Hepatocyte (in vitro differentiated cells): ENCODE results near the gene KLHL17. TPM values are rescaled to one million over a fixed set of nuclear protein-coding genes. Genes with fewer than 3 reads are reported as not detected.

ENCODE experiments used
- DNase-seq: peaks from one replicate; pipeline ENCODE4 v3.0.0-alpha.2; 2016; ENCODE audit warnings: low spot score
- H2AFZ ChIP-seq: fragments of 200-600 bp; sonication (generic); 2 replicates; pipeline ENCODE4 v1.6.0; 2016; ENCODE audit warnings: antibody characterized with exemption, mild to moderate bottlenecking
- H3K27ac ChIP-seq: fragments of 200-600 bp; sonication (generic); 2 replicates; pipeline ENCODE4 v1.5.1; 2016; ENCODE audit warnings: mild to moderate bottlenecking
- H3K27me3 ChIP-seq: fragments of 200-600 bp; sonication (generic); 2 replicates; pipeline ENCODE4 v1.6.1; 2016
- H3K36me3 ChIP-seq: fragments of 200-600 bp; sonication (generic); replicated peaks from 2 replicates; pipeline ENCODE4 v1.5.1; 2016; ENCODE audit warnings: low read depth; ENCODE audit not compliant: insufficient read depth
- H3K4me1 ChIP-seq: fragments of 200-600 bp; sonication (generic); 2 replicates; pipeline ENCODE4 v1.5.1; 2016; ENCODE audit warnings: mild to moderate bottlenecking, moderate library complexity; ENCODE audit not compliant: insufficient read depth
- H3K4me2 ChIP-seq: fragments of 200-600 bp; sonication (generic); 2 replicates; pipeline ENCODE4 v1.6.0; 2016
- H3K4me3 ChIP-seq: fragments of 200-600 bp; sonication (generic); 2 replicates; pipeline ENCODE4 v1.5.1; 2016; ENCODE audit warnings: mild to moderate bottlenecking
- H3K79me2 ChIP-seq: fragments of 200-600 bp; sonication (generic); 2 replicates; pipeline ENCODE4 v1.6.0; 2017; ENCODE audit warnings: mild to moderate bottlenecking
- H3K9me2 ChIP-seq: fragments of 200-600 bp; sonication (generic); replicated peaks from 2 replicates; pipeline ENCODE4 v1.6.0; 2017; ENCODE audit warnings: mild to moderate bottlenecking; ENCODE audit not compliant: insufficient read depth
- H3K9me3 ChIP-seq: fragments of 200-600 bp; sonication (generic); 2 replicates; pipeline ENCODE4 v1.5.1; 2016; ENCODE audit warnings: low read depth, mild to moderate bottlenecking
- H4K20me1 ChIP-seq: fragments of 200-600 bp; sonication (generic); 2 replicates; pipeline ENCODE4 v1.6.0; 2016; ENCODE audit warnings: mild to moderate bottlenecking; ENCODE audit not compliant: insufficient read depth, poor library complexity, severe bottlenecking
- CTCF ChIP-seq: fragments of 200-600 bp; sonication (generic); IDR thresholded peaks from 2 replicates; pipeline ENCODE4 v1.5.1; 2016; ENCODE audit warnings: antibody characterized with exemption, mild to moderate bottlenecking; ENCODE audit not compliant: poor library complexity
- EZH2 ChIP-seq: fragments of 200-600 bp; sonication (generic); IDR thresholded peaks from 2 replicates; pipeline ENCODE4 v1.6.1; 2016; ENCODE audit warnings: antibody characterized with exemption, mild to moderate bottlenecking, borderline replicate concordance
- EZH2phosphoT487 ChIP-seq: fragments of 200-600 bp; sonication (generic); IDR thresholded peaks from one replicate; pipeline ENCODE4 v1.6.1; 2018; ENCODE audit warnings: antibody characterized with exemption, mild to moderate bottlenecking, low read depth, moderate library complexity; ENCODE audit not compliant: unreplicated experiment, severe bottlenecking
- WGBS: methylation state at CpG from one replicate; pipeline ENCODE4 v1.1.6; 2016; ENCODE audit warnings: low lambda C conversion rate; ENCODE audit errors: missing lambda C conversion rate; 5-methylcytosine and 5-hydroxymethylcytosine counted together
- polyA plus RNA-seq: library from polyadenylated mRNA; unstranded; fragments of >200 nt; fragmentation: Nextera tagmentation; extraction: Ambion mirVana; gene quantifications from 2 replicates; pipeline ENCODE4 v1.2.1, GENCODE V29; 2016
- total RNA-seq: library from RNA; depleted of rRNA; stranded (reverse); fragments of >200 nt; gene quantifications from 2 replicates; pipeline ENCODE4 v1.2.3, GENCODE V29; 2014

The KLHL17 gene
- total and polyA plus RNA-seq, 2 experiments from 2014 or later, result 13.8 to 25.0 TPM

GRCh38 chr1:969260-969855, 9.0 kb downstream of the KLHL17 start:
- Histone ChIP-seq H2AFZ (no peak overlapping the region), H3K27ac (no peak overlapping the region), H3K9me3 (no peaks in the 10 kb centered on the region), H3K4me2 (no peak overlapping the region), H3K9me2 (no peaks in the 10 kb centered on the region), H3K36me3 (no peaks in the 10 kb centered on the region), H4K20me1 (no peaks in the 10 kb centered on the region), H3K4me3 (no peak overlapping the region), H3K4me1 (peaks cover 13% of the 10 kb centered on the region), H3K79me2 (no peaks in the 10 kb centered on the region), H3K27me3 (peaks cover 4% of the 10 kb centered on the region)
- 84% methylated on average over 15 of the region's 15 CpGs for WGBS
- no peak for DNase-seq
- no peak for TF ChIP-seq EZH2
- no peak for TF ChIP-seq CTCF
- no peak for TF ChIP-seq EZH2phosphoT487

- WGBS, result 38% methylated on average over 23 of the region's 33 CpGs
- H3K36me3 ChIP-seq, result no peaks in the 10 kb centered on the region
- TF ChIP-seq EZH2, result no peak
- no peak for TF ChIP-seq CTCF
- no peak for TF ChIP-seq EZH2phosphoT487
- H2AFZ ChIP-seq, result no peak overlapping the region
- no peak overlapping the region for H3K27ac ChIP-seq
- H3K27me3 ChIP-seq, result peaks cover 4% of the 10 kb centered on the region
- no peaks in the 10 kb centered on the region for H3K79me2 ChIP-seq
- no peak overlapping the region for H3K4me3 ChIP-seq
- H3K9me3 ChIP-seq, result no peaks in the 10 kb centered on the region
- no peaks in the 10 kb centered on the region for H3K9me2 ChIP-seq
- DNase-seq, result no peak
- H4K20me1 ChIP-seq, result no peaks in the 10 kb centered on the region
- peaks cover 13% of the 10 kb centered on the region for H3K4me1 ChIP-seq
- no peak overlapping the region for H3K4me2 ChIP-seq
Measured at GRCh38 chr1:970242-970972, 10.0 kb downstream of the KLHL17 start.

- TF ChIP-seq EZH2, result no peak
- no peak for TF ChIP-seq CTCF
- TF ChIP-seq EZH2phosphoT487, result no peak
- H3K27me3 ChIP-seq, result peaks cover 4% of the 10 kb centered on the region
Measured at GRCh38 chr1:970973-971730, 10.8 kb downstream of the KLHL17 start.

More at GRCh38 chr1:970973-971730, 10.8 kb downstream of the KLHL17 start:
- DNase-seq, result no peak
- no peak overlapping the region for H3K27ac ChIP-seq
- H3K79me2 ChIP-seq, result no peaks in the 10 kb centered on the region
- H3K4me2 ChIP-seq, result no peak overlapping the region
- H2AFZ ChIP-seq, result no peak overlapping the region
- H3K9me3 ChIP-seq, result no peaks in the 10 kb centered on the region
- H3K4me3 ChIP-seq, result no peak overlapping the region
- no peaks in the 10 kb centered on the region for H4K20me1 ChIP-seq
- no peaks in the 10 kb centered on the region for H3K9me2 ChIP-seq
- H3K36me3 ChIP-seq, result no peaks in the 10 kb centered on the region
- peaks cover 13% of the 10 kb centered on the region for H3K4me1 ChIP-seq
- 80% methylated on average over 17 of the region's 42 CpGs for WGBS
